ENCODE data around the gene EIF4E1B. TPM values are rescaled to one million over a fixed set of nuclear protein-coding genes. Genes with fewer than 3 reads are reported as not detected.

The EIF4E1B gene
- total RNA-seq, 1 experiment from 2014 or later, result 0.97 TPM

GRCh38 chr5:176667637-176668036, 37.2 kb downstream of the EIF4E1B start:
- H3K36me3 ChIP-seq (replicated peaks; ENCODE audit: control insufficient read depth, insufficient read depth, low read length), result no peaks in the 10 kb centered on the region

GRCh38 chr5:176670449-176670848, 40.0 kb downstream of the EIF4E1B start:
- Histone ChIP-seq H3K4me3 (ENCODE audit: insufficient read depth, low read depth, low read length) (no peak overlapping the region), H3K27me3 (ENCODE audit: control insufficient read depth, insufficient read depth, low read length) (no peaks in the 10 kb centered on the region; the same call in 1 of the 2 replicates), H3K36me3 (replicated peaks; ENCODE audit: control insufficient read depth, insufficient read depth, low read length) (no peaks in the 10 kb centered on the region)
- DNase-seq, result no peak

More at GRCh38 chr5:176667637-176668036, 37.2 kb downstream of the EIF4E1B start:
- H3K4me3 ChIP-seq (ENCODE audit: insufficient read depth, low read depth, low read length), result no peak overlapping the region
- DNase-seq, result no peak
- no peaks in the 10 kb centered on the region; the same call in 1 of the 2 replicates for H3K27me3 ChIP-seq (ENCODE audit: control insufficient read depth, insufficient read depth, low read length)

- no peaks in the 10 kb centered on the region for H3K36me3 ChIP-seq (replicated peaks; ENCODE audit: control insufficient read depth, insufficient read depth, low read length)
- H3K4me3 ChIP-seq (ENCODE audit: insufficient read depth, low read depth, low read length), result no peak overlapping the region
- no peak for DNase-seq
- H3K27me3 ChIP-seq (ENCODE audit: control insufficient read depth, insufficient read depth, low read length), result no peaks in the 10 kb centered on the region; the same call in 1 of the 2 replicates
These were observed 40.9 kb downstream of the EIF4E1B start for GRCh38 chr5:176671399-176671798.

- Histone ChIP-seq H3K4me3 (ENCODE audit: insufficient read depth, low read depth, low read length) (no peak overlapping the region), H3K27me3 (ENCODE audit: control insufficient read depth, insufficient read depth, low read length) (no peaks in the 10 kb centered on the region; the same call in 1 of the 2 replicates), H3K36me3 (replicated peaks; ENCODE audit: control insufficient read depth, insufficient read depth, low read length) (no peaks in the 10 kb centered on the region)
- peak; percentile 88 for DNase-seq
These were observed 41.6 kb downstream of the EIF4E1B start for GRCh38 chr5:176671890-176672747.

GRCh38 chr5:176673651-176674583, 43.4 kb downstream of the EIF4E1B start:
- Histone ChIP-seq H3K27me3 (ENCODE audit: control insufficient read depth, insufficient read depth, low read length) (no peaks in the 10 kb centered on the region; the same call in none of the 2 replicates), H3K4me3 (ENCODE audit: insufficient read depth, low read depth, low read length) (no peak overlapping the region), H3K36me3 (replicated peaks; ENCODE audit: control insufficient read depth, insufficient read depth, low read length) (no peaks in the 10 kb centered on the region)
- no peak for DNase-seq

- Histone ChIP-seq H3K27me3 (ENCODE audit: control insufficient read depth, insufficient read depth, low read length) (peaks cover 5% of the 10 kb centered on the region), H3K4me3 (ENCODE audit: insufficient read depth, low read depth, low read length) (no peak overlapping the region), H3K36me3 (replicated peaks; ENCODE audit: control insufficient read depth, insufficient read depth, low read length) (no peaks in the 10 kb centered on the region)
- no peak for DNase-seq
These were observed 44.3 kb downstream of the EIF4E1B start for GRCh38 chr5:176674799-176675198.

- Histone ChIP-seq H3K27me3 (ENCODE audit: control insufficient read depth, insufficient read depth, low read length) (peaks cover 6% of the 10 kb centered on the region), H3K4me3 (ENCODE audit: insufficient read depth, low read depth, low read length) (no peak overlapping the region), H3K36me3 (replicated peaks; ENCODE audit: control insufficient read depth, insufficient read depth, low read length) (no peaks in the 10 kb centered on the region)
- peak; percentile 83 for DNase-seq
These were observed 45.3 kb downstream of the EIF4E1B start for GRCh38 chr5:176675676-176676360.

GRCh38 chr5:176676361-176676824, 45.9 kb downstream of the EIF4E1B start:
- DNase-seq, result no peak
- H3K4me3 ChIP-seq (ENCODE audit: insufficient read depth, low read depth, low read length), result no peak overlapping the region
- H3K36me3 ChIP-seq (replicated peaks; ENCODE audit: control insufficient read depth, insufficient read depth, low read length), result no peaks in the 10 kb centered on the region
- peaks cover 9% of the 10 kb centered on the region for H3K27me3 ChIP-seq (ENCODE audit: control insufficient read depth, insufficient read depth, low read length)

- Histone ChIP-seq H3K36me3 (replicated peaks; ENCODE audit: control insufficient read depth, insufficient read depth, low read length) (no peaks in the 10 kb centered on the region), H3K4me3 (ENCODE audit: insufficient read depth, low read depth, low read length) (no peak overlapping the region), H3K27me3 (ENCODE audit: control insufficient read depth, insufficient read depth, low read length) (peaks cover 9% of the 10 kb centered on the region)
- no peak for DNase-seq
These were observed 46.9 kb downstream of the EIF4E1B start for GRCh38 chr5:176677209-176677939.

- Histone ChIP-seq H3K36me3 (replicated peaks; ENCODE audit: control insufficient read depth, insufficient read depth, low read length) (no peaks in the 10 kb centered on the region), H3K27me3 (ENCODE audit: control insufficient read depth, insufficient read depth, low read length) (peaks cover 9% of the 10 kb centered on the region), H3K4me3 (ENCODE audit: insufficient read depth, low read depth, low read length) (no peak overlapping the region)
- DNase-seq, result no peak
These were observed 48.1 kb downstream of the EIF4E1B start for GRCh38 chr5:176678584-176678983.

- Histone ChIP-seq H3K27me3 (ENCODE audit: control insufficient read depth, insufficient read depth, low read length) (peaks cover 9% of the 10 kb centered on the region), H3K4me3 (ENCODE audit: insufficient read depth, low read depth, low read length) (peak overlapping the region; percentile 24; the same call in 1 of the 2 replicates)
These were observed 49.1 kb downstream of the EIF4E1B start for GRCh38 chr5:176679365-176680225.

GRCh38 chr5:176680226-176680563, 49.7 kb downstream of the EIF4E1B start:
- Histone ChIP-seq H3K27me3 (ENCODE audit: control insufficient read depth, insufficient read depth, low read length) (peaks cover 9% of the 10 kb centered on the region), H3K4me3 (ENCODE audit: insufficient read depth, low read depth, low read length) (peak overlapping the region; percentile 24; the same call in 1 of the 2 replicates), H3K36me3 (replicated peaks; ENCODE audit: control insufficient read depth, insufficient read depth, low read length) (no peaks in the 10 kb centered on the region)
- DNase-seq, result peak; percentile 86

More at GRCh38 chr5:176679365-176680225, 49.1 kb downstream of the EIF4E1B start:
- no peaks in the 10 kb centered on the region for H3K36me3 ChIP-seq (replicated peaks; ENCODE audit: control insufficient read depth, insufficient read depth, low read length)
- DNase-seq, result peak; percentile 75

- Histone ChIP-seq H3K4me3 (ENCODE audit: insufficient read depth, low read depth, low read length) (no peak overlapping the region), H3K27me3 (ENCODE audit: control insufficient read depth, insufficient read depth, low read length) (peaks cover 9% of the 10 kb centered on the region), H3K36me3 (replicated peaks; ENCODE audit: control insufficient read depth, insufficient read depth, low read length) (no peaks in the 10 kb centered on the region)
- DNase-seq, result no peak
These were observed 51.6 kb downstream of the EIF4E1B start for GRCh38 chr5:176682016-176682531.

All from H7 (cell line).